Measurements from ENCODE around the gene PLCB1. TPM values are rescaled to one million over a fixed set of nuclear protein-coding genes. Genes with fewer than 3 reads are reported as not detected.

Gene PLCB1
- total and polyA plus RNA-seq, 10 of the 15 experiments (the other 5 are each of a cell fraction or from before 2014, with no cell fraction given), result 0.05 to 5.3 (median 0.17) TPM; not detected in 1

DNA sequence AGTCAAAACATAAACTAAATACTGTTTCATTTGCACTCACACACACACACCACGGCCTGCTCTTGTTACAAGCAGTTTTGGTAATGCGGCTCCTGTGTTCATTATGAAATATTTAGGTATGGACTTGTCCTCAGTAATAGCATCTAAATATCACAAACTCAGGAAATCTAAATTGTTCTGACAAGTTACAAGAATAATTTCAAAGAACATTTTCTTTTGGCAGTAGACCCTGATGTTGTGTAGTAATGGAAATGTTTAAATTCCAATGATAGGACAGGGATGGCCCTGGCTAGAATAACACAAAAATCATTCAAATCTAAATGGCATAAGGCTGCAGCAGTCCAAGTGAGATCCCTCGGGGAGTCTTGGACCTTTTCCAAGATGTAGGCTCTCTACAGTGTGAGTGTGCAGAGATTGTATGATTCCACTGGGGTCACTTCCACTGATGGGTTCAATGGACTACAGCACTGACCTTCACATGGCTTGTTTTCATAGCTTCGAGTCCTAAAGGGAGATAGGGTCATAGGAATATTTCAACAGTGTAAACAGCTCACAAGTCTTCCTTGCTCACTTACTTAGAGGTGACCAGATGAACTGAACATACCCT lies 726.2 kb downstream of the PLCB1 start:
- ChIA-PET CTCF (no interaction called here), RAD21 (ENCODE audit: unreplicated experiment) (no interaction called here), SMC1A (ENCODE audit: uncharacterized antibody, unreplicated experiment) (interaction anchor here (0.5 kb wide), 1 partner anchor 146 kb away, joined by 3 read pairs; no protein-coding TSS in a partner anchor), POLR2A (no interaction called here)
- intact Hi-C loops (cut with micrococcal nuclease; ENCODE audit: unreplicated experiment) (loop anchor here (10.0 kb wide), 1 partner anchor 317 kb away; no protein-coding TSS in a partner anchor), in situ Hi-C loops (cut with MboI) (loop anchor here (10.0 kb wide), 1 partner anchor 497 kb away; no protein-coding TSS in a partner anchor)
- Histone ChIP-seq H4K20me1 (ENCODE audit: control insufficient read depth, insufficient read depth) (no peaks in the 10 kb centered on the region), H3K27ac (ENCODE audit: control insufficient read depth, insufficient read depth) (no peak overlapping the region), H3K79me2 (ENCODE audit: control insufficient read depth, insufficient read depth, low read length) (no peaks in the 10 kb centered on the region), H3K9ac (ENCODE audit: control insufficient read depth, insufficient read depth, low read length) (no peak overlapping the region), H3K4me1 (ENCODE audit: control insufficient read depth, insufficient read depth, low read length) (no peaks in the 10 kb centered on the region), H3K27me3 (replicated peaks in 1 of 2; ENCODE audit: control insufficient read depth in 2 of 2, insufficient read depth in 2 of 2, low read length in 1 of 2) (no peaks in the 10 kb centered on the region), H3K4me3 (no peak overlapping the region), H3K36me3 (ENCODE audit: control insufficient read depth in 2 of 2, insufficient read depth in 2 of 2, low read length in 1 of 2) (no peaks in the 10 kb centered on the region), H3K4me2 (ENCODE audit: control insufficient read depth, insufficient read depth) (no peak overlapping the region), H3K9me3 (replicated peaks; ENCODE audit: control insufficient read depth, insufficient read depth, low read length) (no peaks in the 10 kb centered on the region), H2AFZ (ENCODE audit: control insufficient read depth, low read depth, low read length) (no peak overlapping the region)
- FAIRE-seq (no peak), ATAC-seq (no peak), DNase-seq (ENCODE audit: low read depth, low spot score) (no peak)
- WGBS (ENCODE audit: insufficient coverage, insufficient replicate concordance, low lambda C conversion rate, missing lambda C conversion rate), result 10% methylated on average over 4 of the region's 4 CpGs
- no peak for TF ChIP-seq CREB1 (IDR thresholded peaks at IDR 0.05; ENCODE audit: low read depth)
- no peak for TF ChIP-seq LARP7 (IDR thresholded peaks at IDR 0.05)
- no peak for TF ChIP-seq MEF2B (IDR thresholded peaks at IDR 0.05; ENCODE audit: partially characterized antibody, poor library complexity, severe bottlenecking)
- no peak for TF ChIP-seq ZZZ3 (IDR thresholded peaks at IDR 0.05; ENCODE audit: control insufficient read depth, insufficient read length, low read depth)
- no peak for TF ChIP-seq WRNIP1 (IDR thresholded peaks at IDR 0.05; ENCODE audit: borderline replicate concordance, low read depth, low read length)
- TF ChIP-seq, protein P1, sequence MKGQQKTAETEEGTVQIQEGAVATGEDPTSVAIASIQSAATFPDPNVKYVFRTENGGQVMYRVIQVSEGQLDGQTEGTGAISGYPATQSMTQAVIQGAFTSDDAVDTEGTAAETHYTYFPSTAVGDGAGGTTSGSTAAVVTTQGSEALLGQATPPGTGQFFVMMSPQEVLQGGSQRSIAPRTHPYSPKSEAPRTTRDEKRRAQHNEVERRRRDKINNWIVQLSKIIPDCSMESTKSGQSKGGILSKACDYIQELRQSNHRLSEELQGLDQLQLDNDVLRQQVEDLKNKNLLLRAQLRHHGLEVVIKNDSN (IDR thresholded peaks at IDR 0.05; ENCODE audit: borderline replicate concordance, extremely low read length, insufficient read depth, low read depth, low read length), result no peak
- TF ChIP-seq RAD21 (IDR thresholded peaks at IDR 0.05; ENCODE audit: insufficient read depth, low read depth, low read length), result no peak
- no peak for TF ChIP-seq STAT3 (IDR thresholded peaks at IDR 0.05; ENCODE audit: low read depth, low read length)
- TF ChIP-seq CUX1 (IDR thresholded peaks at IDR 0.05; ENCODE audit: insufficient replicate concordance, low read depth, low read length), result no peak
- no peak for TF ChIP-seq RFX5 (IDR thresholded peaks at IDR 0.05; ENCODE audit: low read depth, low read length)
- no peak for TF ChIP-seq ETV6 (conservative IDR thresholded peaks at IDR 0.05 in 1 of 2, IDR thresholded peaks at IDR 0.05 in 1 of 2; ENCODE audit: borderline replicate concordance in 1 of 2, low read depth in 1 of 2)
- TF ChIP-seq CHD4 (IDR thresholded peaks at IDR 0.05), result no peak
- BruUV-seq (replicated peaks), result no TSS peak
